ENCODE results near the gene DAAM2.

Gene DAAM2

GRCh38 chr6:39786649-39787048 is 5.5 kb upstream of the DAAM2 start:
- in situ Hi-C loops (cut with MboI; ENCODE audit: low sequenced_read_pairs), result no loop called here

GRCh38 chr6:39787322-39787721 is 4.9 kb upstream of the DAAM2 start:
- in situ Hi-C loops (cut with MboI; ENCODE audit: low sequenced_read_pairs), result no loop called here

DNA sequence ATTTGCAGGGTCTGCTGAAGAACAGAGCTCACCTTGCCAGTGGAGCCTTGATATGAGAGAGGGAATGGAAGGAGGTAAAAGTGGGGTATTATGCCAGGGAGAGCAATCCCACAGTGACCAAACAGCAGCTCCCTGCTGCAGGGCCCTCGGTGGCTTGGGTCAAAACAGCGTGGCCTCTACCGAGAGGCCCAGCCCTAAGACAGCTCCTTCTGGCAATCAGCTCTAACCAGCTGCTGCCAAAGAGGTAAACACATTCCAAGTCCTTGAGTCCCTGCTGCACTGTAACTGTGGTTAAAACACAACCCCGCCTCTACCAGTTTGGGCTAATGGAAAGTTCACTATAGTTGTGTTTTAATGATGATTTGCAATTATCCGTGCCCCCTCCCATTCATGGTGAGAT is 1.4 kb upstream of the DAAM2 start:
- in situ Hi-C loops (cut with MboI; ENCODE audit: low sequenced_read_pairs), result no loop called here

DNA sequence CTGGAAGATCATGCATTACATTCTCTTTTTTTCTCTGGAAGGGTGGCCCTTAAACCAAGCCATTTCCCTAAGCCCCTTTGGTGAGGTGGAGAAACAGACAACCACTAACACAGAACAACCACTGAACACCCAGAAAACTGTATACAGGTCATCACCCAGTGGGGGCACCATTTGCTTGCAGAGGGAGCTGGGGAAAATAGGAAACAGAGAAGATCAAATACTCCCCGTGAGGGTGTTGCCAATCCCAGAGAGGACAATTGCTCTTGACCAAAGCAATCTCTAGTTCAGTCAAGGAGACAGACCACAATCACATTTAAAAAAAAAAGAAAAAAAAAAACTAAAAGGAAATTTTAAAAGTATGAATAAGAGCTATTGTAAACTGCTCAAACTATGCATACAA is 865 bp upstream of the DAAM2 start:
- in situ Hi-C loops (cut with MboI; ENCODE audit: low sequenced_read_pairs), result no loop called here

- in situ Hi-C loops (cut with MboI; ENCODE audit: low sequenced_read_pairs), result no loop called here
Observed at GRCh38 chr6:39792540-39793450, 619 bp downstream of the DAAM2 start.

- in situ Hi-C loops (cut with MboI; ENCODE audit: low sequenced_read_pairs), result no loop called here
Observed at GRCh38 chr6:39793516-39793915, 1.3 kb downstream of the DAAM2 start.

DNA sequence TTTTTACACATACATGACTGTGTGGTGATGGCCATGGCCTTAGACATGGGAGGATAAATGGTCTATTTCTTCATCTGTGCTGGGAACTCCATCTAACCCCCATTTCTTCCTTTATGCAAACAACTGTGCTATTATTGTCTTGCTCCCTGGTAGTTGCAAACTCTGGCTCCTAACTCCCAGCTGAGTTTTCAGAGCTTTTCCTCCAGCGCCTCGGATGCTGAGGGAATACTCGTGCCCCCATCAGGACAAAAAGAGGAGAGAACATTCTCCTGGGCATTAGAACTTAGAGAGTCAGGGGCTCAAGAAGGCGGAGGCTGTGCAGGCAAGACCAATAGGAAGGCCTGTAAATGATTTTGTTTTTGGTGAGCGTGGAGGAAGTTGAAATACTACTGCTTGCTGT is 2.1 kb downstream of the DAAM2 start:
- in situ Hi-C loops (cut with MboI; ENCODE audit: low sequenced_read_pairs), result no loop called here

DNA sequence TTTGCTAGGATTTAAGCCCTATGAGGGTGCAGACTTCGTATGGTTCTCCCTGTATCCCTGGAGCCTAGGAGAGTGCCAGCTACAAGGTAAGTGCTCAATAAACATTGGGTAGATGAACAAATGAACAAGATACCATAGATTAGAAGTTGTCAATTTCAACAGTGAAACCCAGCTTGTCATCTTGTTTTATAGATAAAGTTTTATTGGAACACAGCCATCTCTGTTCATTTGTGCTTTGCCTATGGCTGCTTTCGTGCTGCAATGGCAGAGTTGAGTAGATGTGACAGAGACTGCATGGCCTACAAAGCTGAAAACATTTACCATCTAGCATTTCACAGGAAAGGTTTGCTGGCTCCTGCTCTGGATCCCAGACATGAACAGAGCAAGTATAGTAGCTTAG is 5.6 kb downstream of the DAAM2 start:
- in situ Hi-C loops (cut with MboI; ENCODE audit: low sequenced_read_pairs), result no loop called here

GRCh38 chr6:39800034-39801032 is 8.2 kb downstream of the DAAM2 start:
- in situ Hi-C loops (cut with MboI; ENCODE audit: low sequenced_read_pairs), result no loop called here

DNA sequence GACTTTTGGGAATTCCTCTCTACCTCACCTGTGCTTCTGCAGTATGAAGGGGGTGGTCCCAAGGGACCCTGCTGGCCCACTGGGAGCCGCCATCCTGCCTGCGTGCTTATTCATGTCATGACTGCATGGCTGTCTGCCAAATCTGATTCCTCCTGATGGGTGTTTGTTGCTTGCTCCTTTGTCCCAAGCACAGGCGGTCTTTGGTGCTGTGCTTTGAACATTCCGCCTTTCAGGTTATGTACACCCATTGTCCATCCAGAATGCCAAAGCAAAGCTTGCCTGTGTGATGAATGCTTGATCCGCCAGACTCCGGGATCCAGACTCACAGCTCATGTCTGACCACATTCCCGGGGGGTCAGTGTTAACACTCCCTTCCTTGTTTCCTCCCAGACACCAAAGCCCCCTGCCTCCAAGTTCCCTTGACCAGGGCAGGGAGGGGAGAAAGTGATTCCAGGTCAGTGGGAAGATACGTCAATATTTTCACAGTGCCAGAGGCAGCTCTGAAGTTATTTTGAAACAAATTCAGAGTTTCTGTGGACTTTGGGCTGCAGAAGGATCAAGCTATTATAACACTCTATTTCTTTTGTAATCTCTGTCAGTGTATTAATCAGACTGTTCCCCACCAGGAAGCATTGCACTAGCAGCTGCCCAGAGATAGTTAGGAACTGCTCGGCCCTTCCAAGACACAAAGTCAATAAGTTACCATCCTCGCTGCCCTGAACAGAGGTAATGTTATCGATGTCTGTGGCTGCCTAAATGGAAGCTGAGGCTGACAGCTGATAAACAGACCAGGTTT is 9.5 kb downstream of the DAAM2 start:
- in situ Hi-C loops (cut with MboI; ENCODE audit: low sequenced_read_pairs), result no loop called here

DNA sequence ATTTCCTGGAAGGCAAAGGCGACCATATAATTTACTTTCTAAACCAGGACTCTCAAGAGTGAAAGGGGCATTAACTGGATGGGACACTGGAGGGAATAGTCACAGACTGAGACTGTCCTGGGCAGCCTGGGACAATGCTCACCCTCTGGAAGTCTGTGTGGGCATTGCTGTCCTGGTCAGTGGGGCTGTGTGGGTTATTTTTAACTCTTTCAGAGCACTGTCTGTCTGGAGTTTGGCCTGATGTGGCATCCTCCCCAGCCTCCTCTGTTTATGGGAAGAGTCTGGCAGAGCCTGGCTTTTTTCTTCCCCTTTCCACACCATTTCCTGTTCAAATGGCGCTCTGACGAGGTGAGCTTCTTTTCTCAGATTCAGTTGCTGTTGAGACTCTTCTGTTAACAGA is 11.7 kb downstream of the DAAM2 start:
- in situ Hi-C loops (cut with MboI; ENCODE audit: low sequenced_read_pairs), result no loop called here

DNA sequence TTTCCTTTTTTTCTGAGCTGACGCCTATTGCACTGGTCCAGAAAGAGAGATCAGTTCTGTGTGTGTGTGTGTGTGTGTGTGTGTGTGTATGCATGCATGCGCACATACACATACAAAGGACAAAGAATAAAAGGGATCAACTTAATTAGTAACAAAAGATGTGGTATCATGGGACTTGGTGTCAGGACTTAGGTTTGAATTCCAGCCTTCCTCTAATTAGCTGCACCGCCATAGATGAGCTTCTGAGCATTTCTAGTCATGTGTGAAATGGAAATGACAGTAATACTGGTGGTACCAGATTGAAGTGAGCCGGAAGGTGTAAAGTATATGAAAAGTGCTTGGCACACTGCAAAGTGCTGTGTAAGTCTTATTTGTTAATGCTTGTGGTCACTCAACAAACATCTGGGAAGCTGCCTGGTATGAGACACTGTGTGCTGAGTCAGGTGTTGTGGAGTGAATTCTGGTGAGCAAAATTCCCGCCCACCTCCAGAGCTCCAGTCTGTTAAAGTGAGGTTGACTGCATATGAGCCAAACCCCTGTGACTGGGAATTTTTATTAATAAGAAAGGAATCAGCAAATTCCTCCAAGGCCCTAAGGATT is 12.4 kb downstream of the DAAM2 start:
- in situ Hi-C loops (cut with MboI; ENCODE audit: low sequenced_read_pairs), result no loop called here

DNA sequence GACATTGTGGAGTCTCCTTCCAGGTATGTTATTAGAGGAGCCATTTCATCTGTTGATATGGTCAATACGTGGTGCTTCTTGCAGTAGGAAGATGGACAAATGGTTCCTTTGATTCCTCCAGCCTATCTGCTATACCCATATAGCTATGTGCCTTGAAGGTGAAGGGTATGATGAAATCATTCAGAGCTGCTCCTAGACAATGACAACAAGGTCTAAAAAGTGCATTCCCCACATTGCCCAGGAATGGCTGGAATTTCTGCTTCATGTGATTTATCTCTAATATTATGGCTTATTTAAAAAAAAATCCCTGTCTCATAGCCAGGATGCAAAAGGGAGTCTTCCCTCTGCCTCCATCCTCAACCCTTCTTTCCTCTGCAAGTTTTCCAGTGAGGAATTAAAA is 14.1 kb downstream of the DAAM2 start:
- in situ Hi-C loops (cut with MboI; ENCODE audit: low sequenced_read_pairs), result no loop called here

DNA sequence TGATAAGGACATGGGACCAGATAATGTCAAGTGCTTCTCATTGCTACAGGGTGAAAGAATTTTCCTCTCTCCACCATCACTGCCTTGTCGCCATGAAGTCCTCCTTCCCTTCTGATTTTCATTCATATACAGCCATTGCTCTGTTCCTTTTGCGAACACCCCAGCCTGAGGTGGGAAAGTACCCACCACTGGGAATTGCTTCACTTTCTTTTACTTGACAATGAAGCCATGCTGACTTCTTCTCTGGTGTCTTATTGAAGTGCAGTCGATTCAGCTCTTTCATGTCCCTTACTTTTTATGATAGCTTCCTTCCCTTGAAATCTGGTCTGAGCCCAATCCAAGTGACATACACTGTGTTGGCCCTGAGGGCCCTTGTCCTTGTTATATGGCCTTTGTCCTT is 16.2 kb downstream of the DAAM2 start:
- in situ Hi-C loops (cut with MboI; ENCODE audit: low sequenced_read_pairs), result no loop called here

GRCh38 chr6:39808964-39809363 is 16.8 kb downstream of the DAAM2 start:
- in situ Hi-C loops (cut with MboI; ENCODE audit: low sequenced_read_pairs), result no loop called here

GRCh38 chr6:39811835-39812345 is 19.7 kb downstream of the DAAM2 start:
- in situ Hi-C loops (cut with MboI; ENCODE audit: low sequenced_read_pairs), result no loop called here

DNA sequence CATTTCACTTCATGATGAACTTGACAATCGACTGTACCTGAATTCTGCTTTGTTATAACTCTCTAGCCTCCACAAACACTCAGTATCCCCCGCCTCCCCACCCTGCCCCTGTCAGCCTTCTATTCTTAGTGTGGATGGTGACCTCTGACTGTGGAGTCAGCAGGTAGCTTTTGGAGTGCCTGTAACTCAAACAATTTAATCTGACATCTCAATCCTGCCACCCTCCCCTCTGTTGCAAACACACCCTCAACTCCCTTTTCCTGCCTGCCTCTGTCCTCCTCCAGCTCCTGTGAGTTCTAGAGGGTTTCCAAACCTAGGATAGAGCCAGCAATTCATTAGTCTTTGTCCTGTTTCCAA is 20.3 kb downstream of the DAAM2 start:
- in situ Hi-C loops (cut with MboI; ENCODE audit: low sequenced_read_pairs), result no loop called here

DNA sequence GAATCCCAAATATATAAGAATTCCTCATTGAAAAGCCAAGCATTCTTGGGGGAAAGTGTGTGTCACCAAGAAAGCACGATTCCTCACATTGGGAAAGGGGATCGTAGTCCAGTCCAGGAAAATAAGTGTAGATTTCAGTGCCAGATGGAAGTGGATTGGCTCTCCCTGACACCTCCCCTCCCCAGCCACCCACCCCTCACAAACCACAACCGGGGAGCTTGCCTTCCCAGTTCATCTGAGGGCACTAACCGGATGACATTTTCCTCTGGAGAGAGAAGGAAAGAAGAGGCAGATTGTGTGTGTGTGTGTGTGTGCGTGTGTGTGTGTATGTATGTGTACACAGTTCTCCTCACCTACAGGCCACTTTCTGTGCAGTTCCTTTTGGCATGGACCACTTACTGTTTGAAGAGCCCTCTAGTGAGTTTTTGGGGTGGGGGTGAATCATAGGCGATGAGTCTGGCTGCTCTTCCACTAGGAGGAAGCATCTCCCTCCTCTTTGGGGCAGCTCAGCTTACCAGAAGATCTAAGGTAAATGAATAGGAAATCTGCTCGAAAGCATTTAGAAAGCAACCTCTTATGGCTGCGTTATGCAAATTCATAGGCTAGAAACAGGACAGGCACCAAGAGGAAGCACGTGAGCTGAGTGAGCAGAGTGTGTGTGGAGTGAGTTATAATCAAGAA is 20.8 kb downstream of the DAAM2 start:
- in situ Hi-C loops (cut with MboI; ENCODE audit: low sequenced_read_pairs), result no loop called here

GRCh38 chr6:39814236-39814635 is 22.1 kb downstream of the DAAM2 start:
- in situ Hi-C loops (cut with MboI; ENCODE audit: low sequenced_read_pairs), result no loop called here

DNA sequence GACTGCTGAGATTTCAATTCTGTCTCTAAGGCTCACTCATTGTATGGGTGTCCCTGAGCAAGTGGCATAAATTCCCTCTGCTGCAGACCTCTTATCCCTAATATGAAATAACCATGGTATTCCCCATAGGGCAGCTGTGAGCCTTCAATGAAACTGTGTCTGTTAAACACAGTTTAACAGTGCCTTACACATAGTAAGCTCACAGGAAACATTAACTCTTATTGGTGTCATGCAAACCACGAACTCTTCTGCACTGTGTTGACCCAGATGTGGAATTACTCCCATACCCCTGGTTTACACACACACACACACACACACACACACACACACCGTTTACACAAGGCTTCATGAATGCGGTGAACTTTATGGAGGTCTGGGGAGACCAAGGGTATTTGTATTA is 23.2 kb downstream of the DAAM2 start:
- in situ Hi-C loops (cut with MboI; ENCODE audit: low sequenced_read_pairs), result no loop called here
